ENCODE data around the gene TYW5.
"Not testable (repeated sequence)": the region's sequence is repeated elsewhere in the genome, so short reads cannot be mapped to it uniquely, and the experiment has no call there.

The TYW5 gene

DNA sequence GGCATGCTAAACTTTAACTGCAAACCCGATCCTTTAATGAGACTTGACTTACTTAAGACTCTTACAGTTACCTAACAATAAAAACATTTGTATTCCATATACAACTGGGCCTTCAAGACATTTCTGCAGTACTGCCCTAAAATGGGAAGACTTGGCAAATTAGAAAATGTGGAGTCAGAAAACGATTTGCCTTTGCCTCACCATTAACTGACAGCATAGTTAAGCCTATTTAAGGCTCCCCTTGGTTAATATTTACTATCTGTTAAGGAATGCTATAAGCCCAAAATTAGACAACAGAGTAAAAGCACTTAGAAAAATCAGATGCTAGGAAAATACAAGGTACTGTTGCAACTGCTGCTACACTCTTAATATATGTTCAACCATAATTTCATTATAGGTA, 18.7 kb downstream of the TYW5 start:
- H3K9me3 ChIP-seq (ENCODE audit: control insufficient read depth, insufficient read depth, low read length) = no peaks in the 10 kb centered on the region
- H3K36me3 ChIP-seq (ENCODE audit: control insufficient read depth, insufficient read depth, low read length) = peaks cover 4% of the 10 kb centered on the region
- no peaks in the 10 kb centered on the region for H3K27me3 ChIP-seq (ENCODE audit: control insufficient read depth, insufficient read depth, low read length)
- no peaks in the 10 kb centered on the region for H3K4me1 ChIP-seq (ENCODE audit: control insufficient read depth, insufficient read depth, low read length)
- no peak overlapping the region for H3K4me3 ChIP-seq (ENCODE audit: low read depth, low read length)
- H3K9ac ChIP-seq (ENCODE audit: low read depth, low read length) = no peak overlapping the region

DNA sequence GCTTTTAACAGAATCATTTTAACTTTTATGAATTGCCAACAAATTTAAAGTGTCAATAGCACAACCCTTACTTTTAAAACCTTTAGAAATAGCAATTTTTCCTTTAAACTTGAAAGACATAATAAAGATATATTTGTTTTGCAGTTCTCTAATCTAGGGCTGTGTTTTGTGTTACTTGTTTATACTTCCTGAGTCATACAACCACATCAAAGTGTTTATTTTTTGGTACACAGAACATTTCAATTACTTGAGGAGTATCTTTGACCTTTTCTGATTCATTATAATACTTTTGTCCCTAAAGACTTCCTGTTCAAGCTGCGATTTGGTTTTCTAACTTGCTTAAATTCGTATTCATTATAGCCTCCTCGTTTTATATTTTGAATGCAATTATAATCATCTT, 21.8 kb downstream of the TYW5 start:
- no peak overlapping the region for H3K9ac ChIP-seq (ENCODE audit: low read depth, low read length)
- H3K27me3 ChIP-seq (ENCODE audit: control insufficient read depth, insufficient read depth, low read length) = no peaks in the 10 kb centered on the region
- H3K4me3 ChIP-seq (ENCODE audit: low read depth, low read length) = no peak overlapping the region
- peaks cover 4% of the 10 kb centered on the region for H3K36me3 ChIP-seq (ENCODE audit: control insufficient read depth, insufficient read depth, low read length)
- peaks cover 8% of the 10 kb centered on the region for H3K4me1 ChIP-seq (ENCODE audit: control insufficient read depth, insufficient read depth, low read length)
- H3K9me3 ChIP-seq (ENCODE audit: control insufficient read depth, insufficient read depth, low read length) = no peaks in the 10 kb centered on the region

DNA sequence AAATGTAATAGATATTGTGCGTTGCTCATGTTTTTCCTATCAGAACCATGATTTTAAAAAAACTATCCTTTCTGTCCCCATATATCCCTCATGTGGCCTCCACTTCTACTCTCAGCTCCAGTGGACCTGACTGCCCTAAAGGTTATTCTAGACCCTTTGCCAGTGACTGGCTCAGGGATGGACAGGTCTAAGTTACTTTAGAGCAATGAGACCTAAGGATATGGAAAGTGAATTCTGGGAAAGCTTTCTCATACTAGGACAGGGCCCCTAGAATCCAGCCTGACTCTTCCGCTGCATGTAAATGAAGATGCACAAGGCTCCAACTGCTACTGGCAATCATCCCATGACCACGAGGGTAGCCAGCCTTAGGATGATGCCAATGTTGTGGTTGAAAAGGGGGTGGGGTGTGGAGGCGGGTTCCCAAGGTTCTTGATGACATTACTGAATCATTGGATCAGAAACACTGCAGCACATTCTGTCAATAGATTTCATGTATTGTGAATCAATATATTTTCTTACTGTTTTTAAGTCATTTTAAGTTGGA, 22.9 kb downstream of the TYW5 start:
- peaks cover 9% of the 10 kb centered on the region for H3K4me1 ChIP-seq (ENCODE audit: control insufficient read depth, insufficient read depth, low read length)
- no peak overlapping the region for H3K4me3 ChIP-seq (ENCODE audit: low read depth, low read length)
- no peak overlapping the region for H3K9ac ChIP-seq (ENCODE audit: low read depth, low read length)
- H3K9me3 ChIP-seq (ENCODE audit: control insufficient read depth, insufficient read depth, low read length) = no peaks in the 10 kb centered on the region
- H3K27me3 ChIP-seq (ENCODE audit: control insufficient read depth, insufficient read depth, low read length) = no peaks in the 10 kb centered on the region
- H3K36me3 ChIP-seq (ENCODE audit: control insufficient read depth, insufficient read depth, low read length) = peaks cover 4% of the 10 kb centered on the region

DNA sequence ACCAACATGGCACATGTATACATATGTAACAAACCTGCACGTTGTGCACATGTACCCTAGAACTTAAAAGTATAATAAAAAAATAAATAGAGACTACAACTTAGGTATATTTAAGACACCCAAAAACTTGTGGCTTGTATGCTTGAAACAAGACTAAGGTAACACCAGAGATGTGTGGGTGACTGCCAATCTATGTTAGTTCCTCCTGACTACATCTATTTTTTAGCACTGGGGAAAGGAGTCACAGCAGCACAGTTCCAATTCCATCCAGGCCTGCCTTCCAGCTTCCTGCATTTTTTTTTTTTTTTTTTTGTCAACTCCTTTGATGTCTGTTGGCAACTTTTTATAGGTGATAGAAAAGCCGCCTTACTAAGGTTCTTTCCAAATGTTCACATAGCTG, 26.0 kb downstream of the TYW5 start:
- Histone ChIP-seq H3K27me3 (ENCODE audit: control insufficient read depth, insufficient read depth, low read length) (no peaks in the 10 kb centered on the region), H3K9me3 (ENCODE audit: control insufficient read depth, insufficient read depth, low read length) (no peaks in the 10 kb centered on the region), H3K9ac (ENCODE audit: low read depth, low read length) (no peak overlapping the region), H3K36me3 (ENCODE audit: control insufficient read depth, insufficient read depth, low read length) (peaks cover 4% of the 10 kb centered on the region), H3K4me1 (ENCODE audit: control insufficient read depth, insufficient read depth, low read length) (peaks cover 12% of the 10 kb centered on the region), H3K4me3 (ENCODE audit: low read depth, low read length) (no peak overlapping the region)

DNA sequence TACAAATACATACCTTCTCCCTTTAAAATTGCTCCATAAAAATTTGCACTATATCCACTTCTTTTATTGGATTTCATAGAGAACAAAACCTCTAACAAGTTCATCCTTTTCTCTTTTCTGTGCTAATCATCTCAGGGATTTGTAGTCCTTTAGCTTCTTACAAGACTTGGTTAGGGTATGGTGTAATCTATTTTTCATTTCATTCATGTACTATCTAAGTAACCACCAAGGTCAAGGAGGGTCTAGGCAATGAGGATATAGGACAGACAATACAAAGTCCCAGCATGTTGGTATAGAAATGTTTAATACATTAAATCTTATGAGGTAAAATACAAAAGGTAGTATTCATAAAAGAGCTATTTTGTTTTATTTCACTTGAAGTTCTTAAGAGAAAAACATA, 26.7 kb downstream of the TYW5 start:
- Histone ChIP-seq H3K9me3 (ENCODE audit: control insufficient read depth, insufficient read depth, low read length) (no peaks in the 10 kb centered on the region), H3K9ac (ENCODE audit: low read depth, low read length) (no peak overlapping the region), H3K27me3 (ENCODE audit: control insufficient read depth, insufficient read depth, low read length) (no peaks in the 10 kb centered on the region), H3K4me1 (ENCODE audit: control insufficient read depth, insufficient read depth, low read length) (peaks cover 12% of the 10 kb centered on the region), H3K36me3 (ENCODE audit: control insufficient read depth, insufficient read depth, low read length) (peaks cover 4% of the 10 kb centered on the region), H3K4me3 (ENCODE audit: low read depth, low read length) (no peak overlapping the region)

DNA sequence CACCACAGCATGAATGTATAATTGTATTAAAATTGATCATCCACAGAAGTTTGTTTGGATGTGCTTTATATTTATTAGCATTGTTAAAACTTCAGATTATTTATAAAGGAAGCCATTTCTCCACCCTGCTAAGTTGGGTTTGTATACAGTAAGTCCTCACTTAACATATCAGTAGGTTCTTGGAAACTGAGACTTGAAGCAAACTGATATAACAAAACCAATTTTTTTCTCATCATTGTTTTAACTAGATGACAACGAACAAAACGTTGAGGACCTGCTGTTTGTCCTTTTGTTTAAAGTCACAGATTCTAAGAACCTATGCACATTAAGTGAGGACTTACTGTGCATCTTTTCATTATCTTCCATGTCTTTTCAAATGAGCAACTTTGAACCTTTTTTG, 27.1 kb downstream of the TYW5 start:
- Histone ChIP-seq H3K9ac (ENCODE audit: low read depth, low read length) (no peak overlapping the region), H3K4me1 (ENCODE audit: control insufficient read depth, insufficient read depth, low read length) (peaks cover 12% of the 10 kb centered on the region), H3K27me3 (ENCODE audit: control insufficient read depth, insufficient read depth, low read length) (no peaks in the 10 kb centered on the region), H3K36me3 (ENCODE audit: control insufficient read depth, insufficient read depth, low read length) (peaks cover 4% of the 10 kb centered on the region), H3K9me3 (ENCODE audit: control insufficient read depth, insufficient read depth, low read length) (no peaks in the 10 kb centered on the region), H3K4me3 (ENCODE audit: low read depth, low read length) (no peak overlapping the region)

DNA sequence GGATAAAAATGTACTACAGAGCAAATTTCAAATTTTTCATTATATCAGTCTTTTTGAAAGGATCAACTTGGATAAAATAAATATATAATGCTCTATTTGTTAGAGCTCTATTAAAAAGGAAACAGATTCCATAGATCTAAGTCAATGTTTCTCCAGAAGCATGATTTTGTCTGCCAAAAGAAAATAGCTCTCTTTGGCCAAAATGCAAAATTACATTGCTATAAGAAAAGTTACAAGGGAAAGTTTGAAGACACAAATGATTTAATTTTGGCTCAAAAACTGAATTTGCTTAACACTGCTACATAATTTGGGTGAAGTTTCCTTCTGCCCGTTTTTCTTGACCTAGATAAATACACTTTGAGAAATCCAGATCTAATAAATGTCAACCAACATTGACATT, 28.5 kb downstream of the TYW5 start:
- no peaks in the 10 kb centered on the region for H3K27me3 ChIP-seq (ENCODE audit: control insufficient read depth, insufficient read depth, low read length)
- H3K9me3 ChIP-seq (ENCODE audit: control insufficient read depth, insufficient read depth, low read length) = no peaks in the 10 kb centered on the region
- no peak overlapping the region for H3K9ac ChIP-seq (ENCODE audit: low read depth, low read length)
- no peaks in the 10 kb centered on the region for H3K36me3 ChIP-seq (ENCODE audit: control insufficient read depth, insufficient read depth, low read length)
- peaks cover 15% of the 10 kb centered on the region for H3K4me1 ChIP-seq (ENCODE audit: control insufficient read depth, insufficient read depth, low read length)
- no peak overlapping the region for H3K4me3 ChIP-seq (ENCODE audit: low read depth, low read length)

DNA sequence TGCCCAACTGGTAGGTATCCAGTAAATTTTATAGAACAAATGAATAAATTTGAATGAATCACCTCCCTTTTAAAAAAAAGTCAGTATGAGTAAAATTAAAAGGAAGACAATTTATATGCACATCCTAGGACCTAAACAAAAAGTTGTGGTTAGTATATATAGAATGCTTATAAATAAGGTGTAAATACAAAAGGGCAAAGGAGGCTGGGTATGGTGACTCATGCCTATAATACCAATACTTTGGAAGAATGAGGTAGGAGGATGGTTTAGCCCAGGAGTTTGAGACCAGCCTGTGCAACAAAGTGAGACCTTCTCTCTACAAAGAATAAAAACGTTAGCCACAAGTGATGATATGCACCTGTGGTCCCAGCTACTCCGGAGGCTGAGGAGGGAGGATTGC, 31.4 kb downstream of the TYW5 start:
- H3K9ac ChIP-seq (ENCODE audit: low read depth, low read length) = no peak overlapping the region
- H3K9me3 ChIP-seq (ENCODE audit: control insufficient read depth, insufficient read depth, low read length) = no peaks in the 10 kb centered on the region
- H3K4me3 ChIP-seq (ENCODE audit: low read depth, low read length) = no peak overlapping the region
- H3K4me1 ChIP-seq (ENCODE audit: control insufficient read depth, insufficient read depth, low read length) = peaks cover 12% of the 10 kb centered on the region
- no peaks in the 10 kb centered on the region for H3K27me3 ChIP-seq (ENCODE audit: control insufficient read depth, insufficient read depth, low read length)
- H3K36me3 ChIP-seq (ENCODE audit: control insufficient read depth, insufficient read depth, low read length) = peaks cover 7% of the 10 kb centered on the region

DNA sequence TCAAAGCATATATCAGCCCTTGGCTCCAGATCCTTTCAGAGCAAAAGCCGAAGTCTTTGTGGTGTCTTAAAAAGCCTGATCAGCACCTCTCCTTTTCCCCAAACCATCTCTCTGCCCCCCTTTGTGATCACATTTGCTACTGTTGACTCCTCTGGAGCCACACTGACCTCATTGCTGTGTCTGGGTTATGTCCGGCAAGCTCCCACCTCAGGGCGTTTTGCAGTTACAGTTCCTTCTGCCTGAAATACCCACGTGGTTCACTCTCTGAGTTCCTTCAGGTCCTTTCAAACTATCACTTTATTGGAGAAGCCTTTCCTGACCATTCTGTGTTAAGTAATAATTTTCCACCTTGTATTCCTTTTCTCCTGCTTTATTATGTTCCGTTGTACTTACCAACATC, 32.4 kb downstream of the TYW5 start:
- H3K27me3 ChIP-seq (ENCODE audit: control insufficient read depth, insufficient read depth, low read length) = no peaks in the 10 kb centered on the region
- H3K9ac ChIP-seq (ENCODE audit: low read depth, low read length) = no peak overlapping the region
- H3K9me3 ChIP-seq (ENCODE audit: control insufficient read depth, insufficient read depth, low read length) = no peaks in the 10 kb centered on the region
- H3K4me3 ChIP-seq (ENCODE audit: low read depth, low read length) = no peak overlapping the region
- peaks cover 7% of the 10 kb centered on the region for H3K36me3 ChIP-seq (ENCODE audit: control insufficient read depth, insufficient read depth, low read length)
- H3K4me1 ChIP-seq (ENCODE audit: control insufficient read depth, insufficient read depth, low read length) = peaks cover 6% of the 10 kb centered on the region

DNA sequence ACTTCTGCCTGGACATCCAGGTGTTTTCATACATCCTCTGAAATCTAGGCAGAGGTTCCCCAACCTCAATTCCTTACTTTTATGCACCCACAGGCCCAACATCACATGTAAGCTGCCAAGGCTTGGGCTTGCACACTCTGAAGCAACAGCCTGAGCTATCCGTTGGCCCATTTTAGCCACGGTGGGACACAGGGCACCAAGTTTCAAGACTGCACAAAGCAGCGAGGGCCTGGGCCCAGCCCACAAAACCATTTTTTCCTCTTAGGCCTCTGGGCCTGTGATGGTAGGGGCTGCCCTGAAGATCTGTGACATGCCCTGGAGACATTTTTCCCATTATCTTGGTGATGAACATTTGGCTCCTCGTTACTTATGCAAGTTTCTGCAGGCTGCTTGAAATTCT, 38.3 kb downstream of the TYW5 start:
- no peak overlapping the region for H3K9ac ChIP-seq (ENCODE audit: low read depth, low read length)
- H3K9me3 ChIP-seq (ENCODE audit: control insufficient read depth, insufficient read depth, low read length) = no peaks in the 10 kb centered on the region
- H3K27me3 ChIP-seq (ENCODE audit: control insufficient read depth, insufficient read depth, low read length) = no peaks in the 10 kb centered on the region
- no peak overlapping the region for H3K4me3 ChIP-seq (ENCODE audit: low read depth, low read length)
- H3K4me1 ChIP-seq (ENCODE audit: control insufficient read depth, insufficient read depth, low read length) = peaks cover 8% of the 10 kb centered on the region
- H3K36me3 ChIP-seq (ENCODE audit: control insufficient read depth, insufficient read depth, low read length) = peaks cover 14% of the 10 kb centered on the region

DNA sequence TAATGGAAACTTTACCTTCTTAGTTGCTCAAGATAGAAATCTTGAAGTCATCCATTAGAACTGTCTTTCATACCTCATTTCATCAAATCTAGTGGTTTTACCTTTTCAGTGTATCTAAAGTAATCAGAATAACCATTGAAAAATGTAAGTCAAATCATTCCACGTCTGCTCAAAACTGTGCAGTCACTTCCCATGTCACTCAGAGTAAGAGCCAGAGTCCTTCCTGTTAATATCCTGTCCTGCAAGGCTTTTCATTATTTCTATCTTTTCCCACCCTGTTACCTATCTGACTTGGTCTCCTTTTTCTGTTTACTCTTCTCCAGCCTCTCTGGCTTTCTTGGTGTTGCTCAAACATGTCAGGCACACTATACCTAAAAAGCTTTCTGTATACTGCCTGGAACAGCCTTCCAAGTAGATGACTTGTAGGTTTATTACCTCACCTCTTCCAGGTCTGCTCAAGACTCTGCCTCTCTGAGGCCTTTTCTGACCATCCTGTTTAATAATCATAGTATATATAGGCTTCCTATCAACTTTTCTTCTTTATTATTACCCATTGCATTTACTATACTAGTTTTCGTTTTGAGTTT, 40.8 kb downstream of the TYW5 start:
- Histone ChIP-seq H3K4me1 (ENCODE audit: control insufficient read depth, insufficient read depth, low read length) (peaks cover 11% of the 10 kb centered on the region), H3K36me3 (ENCODE audit: control insufficient read depth, insufficient read depth, low read length) (peaks cover 18% of the 10 kb centered on the region), H3K27me3 (ENCODE audit: control insufficient read depth, insufficient read depth, low read length) (no peaks in the 10 kb centered on the region), H3K9me3 (ENCODE audit: control insufficient read depth, insufficient read depth, low read length) (no peaks in the 10 kb centered on the region), H3K4me3 (ENCODE audit: low read depth, low read length) (peak overlapping the region; percentile 32), H3K9ac (ENCODE audit: low read depth, low read length) (no peak overlapping the region)

DNA sequence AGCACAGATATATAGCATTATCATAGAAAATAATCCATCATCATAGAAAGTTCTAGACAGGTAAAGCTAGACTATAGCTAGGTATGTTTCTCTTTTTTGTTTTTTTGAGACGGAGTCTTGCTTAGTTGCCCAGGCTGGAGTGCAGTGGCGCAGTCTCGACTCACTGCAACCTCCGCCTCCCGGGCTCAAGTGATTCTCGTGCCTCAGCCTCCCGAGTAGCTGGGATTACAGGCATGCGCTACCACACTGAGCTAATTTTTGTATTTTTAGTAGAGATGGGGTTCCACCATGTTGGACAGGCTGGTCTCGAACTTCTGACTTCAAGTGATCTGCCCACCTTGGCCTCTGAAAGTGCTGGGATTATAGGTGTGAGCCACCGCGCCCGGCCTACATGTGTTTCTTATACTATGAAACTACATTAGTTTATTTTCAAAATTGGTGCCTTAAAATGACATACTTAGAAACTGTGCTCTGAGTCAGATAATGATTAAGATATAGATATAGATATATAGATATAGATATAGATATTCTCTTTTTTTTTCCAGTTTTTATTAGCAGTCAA, 42.7 kb downstream of the TYW5 start:
- peak overlapping the region; percentile 100 for H3K4me3 ChIP-seq (ENCODE audit: low read depth, low read length)
- H3K9me3 ChIP-seq (ENCODE audit: control insufficient read depth, insufficient read depth, low read length); H3K27me3 ChIP-seq (ENCODE audit: control insufficient read depth, insufficient read depth, low read length): not testable (repeated sequence)
- peaks cover 13% of the 10 kb centered on the region for H3K36me3 ChIP-seq (ENCODE audit: control insufficient read depth, insufficient read depth, low read length)
- peak overlapping the region; percentile 98 for H3K9ac ChIP-seq (ENCODE audit: low read depth, low read length)
- H3K4me1 ChIP-seq (ENCODE audit: control insufficient read depth, insufficient read depth, low read length) = peaks cover 11% of the 10 kb centered on the region
